PC-3 (cell line): ENCODE measurements around the gene CEP89. TPM values are rescaled to one million over a fixed set of nuclear protein-coding genes. Genes with fewer than 3 reads are reported as not detected.

Source experiments
- ATAC-seq: fragments of 200-7000 bp; cut with Tn5 transposase; 2 replicates; pipeline ENCODE4 v1.9.1; 2020; ENCODE audit warnings: mild to moderate bottlenecking, moderate library complexity
- BruUV-seq: library from RNA; stranded (reverse); fragments of 400-500 nt; replicated peaks from 2 replicates; lab custom pipeline; 2021; lab: Mats Ljungman, UMichigan
- CTCF ChIA-PET: fragments of 300-600 bp; sonication (Branson Sonifier 250); formaldehyde crosslinking; loops from one replicate; lab custom pipeline; 2022; ENCODE audit warnings: antibody characterized with exemption; lab: Charles Lee
- POLR2A ChIA-PET: fragments of 300-600 bp; sonication (Branson Sonifier 250); formaldehyde crosslinking; loops from one replicate; lab custom pipeline; 2022; ENCODE audit warnings: antibody characterized with exemption; ENCODE audit not compliant: unreplicated experiment; lab: Charles Lee
- DNase-seq: peaks from one replicate; pipeline ENCODE4 v3.0.0-alpha.2; 2015
- H2AFZ ChIP-seq: fragments of 300-600 bp; sonication (generic); 2 replicates; pipeline ENCODE4 v1.6.0; 2016; ENCODE audit warnings: antibody characterized with exemption, low read length
- H3F3A ChIP-seq: fragments of 300-600 bp; sonication (generic); one replicate; pipeline ENCODE4 v1.6.0; 2017; ENCODE audit warnings: antibody characterized with exemption, low read length, control low read depth, mild to moderate bottlenecking; ENCODE audit not compliant: unreplicated experiment
- H3K27ac ChIP-seq: fragments of 300-600 bp; sonication (generic); 2 replicates; pipeline ENCODE4 v1.5.1; 2016; ENCODE audit warnings: mild to moderate bottlenecking, low read length
- H3K27me3 ChIP-seq: fragments of 300-600 bp; sonication (generic); 2 replicates; pipeline ENCODE4 v1.6.1; 2016; ENCODE audit warnings: low read length, mixed read lengths
- H3K36me3 ChIP-seq: fragments of 300-600 bp; sonication (generic); 2 replicates; pipeline ENCODE4 v1.6.1; 2016; ENCODE audit warnings: low read depth, mixed run types, low read length, mixed read lengths
- H3K4me1 ChIP-seq: fragments of 300-600 bp; sonication (generic); 2 replicates; pipeline ENCODE4 v1.5.1; 2016; ENCODE audit warnings: low read length; ENCODE audit not compliant: insufficient read depth
- H3K4me2 ChIP-seq: fragments of 300-600 bp; sonication (generic); 2 replicates; pipeline ENCODE4 v1.6.0; 2016; ENCODE audit warnings: low read length
- H3K4me3 ChIP-seq: fragments of 300-600 bp; sonication (generic); 2 replicates; pipeline ENCODE4 v1.5.1; 2016; ENCODE audit warnings: mild to moderate bottlenecking, low read length, mixed read lengths
- H3K79me2 ChIP-seq: fragments of 300-600 bp; sonication (generic); 2 replicates; pipeline ENCODE4 v1.6.1; 2017; ENCODE audit warnings: low read length, mixed read lengths
- H3K9ac ChIP-seq: fragments of 300-600 bp; sonication (generic); 2 replicates; pipeline ENCODE4 v1.6.0; 2016; ENCODE audit warnings: mild to moderate bottlenecking, low read length
- H3K9me2 ChIP-seq: fragments of 300-600 bp; sonication (generic); replicated peaks from 2 replicates; pipeline ENCODE4 v1.6.1; 2016; ENCODE audit warnings: mixed run types, low read length, mixed read lengths
- H3K9me3 ChIP-seq: fragments of 300-600 bp; sonication (generic); 2 replicates; pipeline ENCODE4 v1.6.1; 2016; ENCODE audit warnings: low read length, mixed read lengths
- H4K20me1 ChIP-seq: fragments of 300-600 bp; sonication (generic); 2 replicates; pipeline ENCODE4 v1.6.1; 2016; ENCODE audit warnings: low read length, mixed read lengths
- CTCF ChIP-seq: fragments of 300-600 bp; sonication (generic); conservative IDR thresholded peaks from 2 replicates; pipeline ENCODE4 v1.5.1; 2017; ENCODE audit warnings: antibody characterized with exemption, low read depth, mild to moderate bottlenecking, low read length
- EZH2 ChIP-seq: fragments of 300-600 bp; sonication (generic); IDR thresholded peaks from one replicate; pipeline ENCODE4 v1.6.1; 2017; ENCODE audit warnings: antibody characterized with exemption, mild to moderate bottlenecking, low read length; ENCODE audit not compliant: unreplicated experiment
- EZH2phosphoT487 ChIP-seq: fragments of 300-600 bp; sonication (generic); IDR thresholded peaks from 2 replicates; pipeline ENCODE4 v1.6.1; 2018; ENCODE audit warnings: mild to moderate bottlenecking, antibody characterized with exemption, low read length, borderline replicate concordance
- intact Hi-C: fragments of 100-400 bp; cut with micrococcal nuclease; formaldehyde crosslinking; loops from 2 replicates; pipeline ENCODE4 v1.9.0; 2023
- total RNA-seq: library from RNA; depleted of rRNA; stranded (reverse); fragments of >200 nt; gene quantifications from 2 replicates; pipeline ENCODE4 v1.2.3, GENCODE V29; 2014

Gene CEP89
- total RNA-seq, 1 experiment from 2014 or later: 9.1 TPM

DNA sequence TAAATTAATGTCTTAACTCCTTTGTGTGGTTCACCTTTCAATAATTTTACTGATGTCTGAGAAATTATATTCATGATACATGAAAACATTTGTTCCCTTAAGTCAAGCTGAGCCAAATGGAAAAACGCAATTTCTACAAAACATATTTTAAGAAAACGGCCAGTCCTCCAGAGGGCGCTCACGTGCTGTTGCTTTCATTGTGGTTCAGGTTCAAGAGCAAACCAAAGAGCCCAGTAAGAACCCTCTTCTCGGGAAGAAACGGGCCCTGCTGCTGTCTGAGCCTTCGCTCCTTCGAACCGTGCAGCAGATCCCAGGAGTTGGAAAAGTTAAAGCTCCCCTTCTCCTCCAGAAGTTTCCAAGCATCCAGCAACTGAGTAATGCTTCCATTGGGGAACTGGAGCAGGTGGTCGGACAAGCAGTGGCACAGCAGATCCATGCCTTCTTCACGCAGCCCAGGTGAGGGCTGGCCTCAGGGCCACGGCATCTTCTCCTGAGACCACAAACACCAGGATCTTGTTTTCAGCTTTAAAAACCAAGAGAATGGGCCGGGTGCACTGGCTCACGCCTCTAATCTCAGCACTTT, 4.6 kb upstream of the CEP89 start:
- ATAC-seq (no peak), DNase-seq (peak; percentile 73)
- POLR2A ChIA-PET: no interaction called here
- Histone ChIP-seq H3K9me3 (no peaks in the 10 kb centered on the region), H3K4me3 (no peak overlapping the region), H3F3A (no peaks in the 10 kb centered on the region), H3K9ac (no peak overlapping the region), H3K27ac (no peak overlapping the region), H3K4me1 (no peaks in the 10 kb centered on the region), H3K27me3 (no peaks in the 10 kb centered on the region), H3K79me2 (peaks cover 4% of the 10 kb centered on the region), H3K4me2 (no peak overlapping the region), H3K9me2 (no peaks in the 10 kb centered on the region), H3K36me3 (peaks cover 3% of the 10 kb centered on the region; the same call in 1 of the 2 replicates), H2AFZ (no peak overlapping the region), H4K20me1 (no peaks in the 10 kb centered on the region)
- TF ChIP-seq CTCF (peak; percentile 84), EZH2phosphoT487 (no peak)
- BruUV-seq: no TSS peak
- intact Hi-C loops: loop anchor here (1.0 to 10.0 kb wide), 2 partner anchors 98 to 143 kb away; no protein-coding TSS in a partner anchor
- CTCF ChIA-PET: no interaction called here

DNA sequence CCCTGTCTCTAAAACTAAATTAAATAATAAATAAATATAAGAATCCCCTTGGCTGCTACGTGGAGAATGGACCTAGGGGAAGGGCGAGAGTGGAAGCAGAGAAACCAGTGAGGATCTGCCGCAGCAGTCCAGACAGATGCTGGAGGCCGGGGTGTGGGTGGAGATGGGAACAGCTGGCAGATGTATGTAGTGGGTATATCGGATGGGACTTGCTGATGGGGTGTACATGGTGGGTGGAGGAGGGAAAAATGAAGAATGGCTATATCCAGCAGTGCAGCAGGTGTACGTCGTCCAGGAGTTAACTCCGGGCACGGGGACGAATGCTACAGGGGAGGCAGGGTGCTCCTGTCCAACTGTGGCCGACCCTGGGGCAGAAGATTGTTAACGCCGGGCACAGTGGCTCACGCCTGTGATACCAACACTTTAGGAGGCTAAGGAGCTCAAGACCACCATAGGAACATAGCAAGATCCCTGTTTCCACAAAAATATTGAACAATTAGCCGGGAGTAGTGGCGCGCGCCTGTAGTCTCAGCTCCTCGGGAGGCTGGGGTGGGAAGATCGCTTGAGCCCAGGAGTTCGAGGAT, 654 bp downstream of the CEP89 start:
- no peak for ATAC-seq
- intact Hi-C loops: loop anchor here (5.0 to 10.0 kb wide), 3 partner anchors 104 to 279 kb away; partner anchors contain the start of gene NUDT19
- Histone ChIP-seq H3K4me2 (peak overlapping the region; percentile 92), H3F3A (no peaks in the 10 kb centered on the region), H3K36me3 (no peaks in the 10 kb centered on the region), H3K27ac (no peak overlapping the region), H3K9ac (peak overlapping the region; percentile 86), H3K9me2 (no peaks in the 10 kb centered on the region), H3K79me2 (peaks cover 19% of the 10 kb centered on the region), H3K27me3 (no peaks in the 10 kb centered on the region), H3K9me3 (no peaks in the 10 kb centered on the region), H3K4me3 (peak overlapping the region; percentile 85), H3K4me1 (no peaks in the 10 kb centered on the region), H2AFZ (peak overlapping the region; percentile 89), H4K20me1 (no peaks in the 10 kb centered on the region)
- POLR2A ChIA-PET: no interaction called here
- CTCF ChIA-PET: interaction anchor here (0.5 to 0.6 kb wide), 2 partner anchors 88 to 154 kb away, joined by 4 to 5 read pairs; no protein-coding TSS in a partner anchor
- TF ChIP-seq CTCF (no peak), EZH2phosphoT487 (no peak), EZH2 (no peak)
- TSS peak; percentile 55 for BruUV-seq
- no peak for DNase-seq

DNA sequence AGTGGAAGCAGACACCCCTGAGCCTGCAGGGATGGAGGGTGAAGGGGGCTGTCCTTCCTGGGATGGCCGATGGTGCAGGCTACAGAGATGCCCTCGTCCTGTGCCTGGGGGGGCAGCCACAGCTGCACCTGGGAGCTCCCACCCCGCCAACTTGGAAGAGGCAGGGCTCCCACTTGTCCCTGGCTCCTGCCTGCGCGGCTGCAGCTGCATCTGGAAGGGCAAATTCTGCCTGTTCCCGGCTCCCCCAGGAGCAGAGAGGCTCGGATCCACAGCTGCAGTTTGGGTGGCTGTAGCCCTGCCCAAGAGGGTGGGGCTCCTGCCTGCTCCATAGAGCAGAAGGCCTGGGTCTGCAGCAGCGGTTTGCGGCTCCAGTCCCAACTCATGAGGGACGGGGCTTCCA, 2.2 kb downstream of the CEP89 start:
- CTCF ChIA-PET: no interaction called here
- no peaks in the 10 kb centered on the region for H3K36me3 ChIP-seq
- no peaks in the 10 kb centered on the region for H4K20me1 ChIP-seq
- H3K4me3 ChIP-seq: no peak overlapping the region
- no peak overlapping the region for H3K4me2 ChIP-seq
- H3K79me2 ChIP-seq: peaks cover 19% of the 10 kb centered on the region
- no peaks in the 10 kb centered on the region for H3K9me2 ChIP-seq
- H3F3A ChIP-seq: no peaks in the 10 kb centered on the region
- no TSS peak for BruUV-seq
- TF ChIP-seq CTCF: no peak
- no peak for TF ChIP-seq EZH2phosphoT487
- TF ChIP-seq EZH2: no peak
- DNase-seq (no peak), ATAC-seq (no peak)
- H3K4me1 ChIP-seq: no peaks in the 10 kb centered on the region
- intact Hi-C loops: no loop called here
- H3K27ac ChIP-seq: no peak overlapping the region
- H3K9me3 ChIP-seq: no peaks in the 10 kb centered on the region
- H3K9ac ChIP-seq: no peak overlapping the region
- POLR2A ChIA-PET: no interaction called here
- H2AFZ ChIP-seq: no peak overlapping the region
- H3K27me3 ChIP-seq: no peaks in the 10 kb centered on the region
